Measurements from ENCODE around the gene ERAL1.

- TF ChIP-seq CTCF (IDR thresholded peaks at IDR 0.05) (no peak), POLR2A (IDR thresholded peaks at IDR 0.05) (no peak)
Observed at GRCh38 chr17:28853295-28853694, 1.5 kb upstream of the ERAL1 start.

Data from lower leg skin (tissue), 3 donors.